HT1080 (cell line): ENCODE measurements around the gene RPS6KA1. TPM values are rescaled to one million over a fixed set of nuclear protein-coding genes. Genes with fewer than 3 reads are reported as not detected.
A peak's percentile ranks its signal among the peaks of the same experiment; 100 is the strongest.

Source experiments
- DNase-seq: peaks from one replicate; pipeline ENCODE4 v3.0.0-alpha.2; 2015; ENCODE audit warnings: low read depth
- total RNA-seq: library from RNA; depleted of rRNA; stranded (reverse); fragments of >200 nt; shearing (Covaris generic); gene quantifications from 2 replicates; pipeline ENCODE4 v1.2.3, GENCODE V29; 2014

RPS6KA1 gene
- total RNA-seq, 1 experiment from 2014 or later: 35.1 TPM

DNA sequence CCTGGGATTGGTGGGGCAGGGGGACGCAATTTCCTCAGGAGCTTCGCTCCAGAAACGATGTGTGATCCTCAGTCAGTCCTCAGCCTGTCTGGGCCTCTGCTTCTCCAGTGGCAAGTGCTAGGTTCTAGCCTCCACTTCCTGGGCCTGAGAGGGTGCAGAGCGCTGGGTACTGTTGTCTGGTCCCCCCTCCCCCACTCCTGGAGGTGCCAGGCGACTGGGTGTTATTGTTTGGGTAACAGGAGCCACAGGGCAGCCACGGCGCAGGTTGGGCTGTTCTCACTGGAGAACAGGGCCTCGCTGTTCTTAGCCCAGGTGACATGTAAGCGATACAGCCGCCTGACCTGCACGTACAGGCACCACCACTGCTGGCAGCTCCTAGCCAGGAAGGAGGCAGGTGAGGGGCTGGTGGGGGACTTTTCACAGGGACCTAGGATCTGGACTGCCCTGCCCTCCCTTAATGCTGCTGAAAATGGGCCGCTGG, 2.1 kb downstream of the RPS6KA1 start:
- DNase-seq: no peak

DNA sequence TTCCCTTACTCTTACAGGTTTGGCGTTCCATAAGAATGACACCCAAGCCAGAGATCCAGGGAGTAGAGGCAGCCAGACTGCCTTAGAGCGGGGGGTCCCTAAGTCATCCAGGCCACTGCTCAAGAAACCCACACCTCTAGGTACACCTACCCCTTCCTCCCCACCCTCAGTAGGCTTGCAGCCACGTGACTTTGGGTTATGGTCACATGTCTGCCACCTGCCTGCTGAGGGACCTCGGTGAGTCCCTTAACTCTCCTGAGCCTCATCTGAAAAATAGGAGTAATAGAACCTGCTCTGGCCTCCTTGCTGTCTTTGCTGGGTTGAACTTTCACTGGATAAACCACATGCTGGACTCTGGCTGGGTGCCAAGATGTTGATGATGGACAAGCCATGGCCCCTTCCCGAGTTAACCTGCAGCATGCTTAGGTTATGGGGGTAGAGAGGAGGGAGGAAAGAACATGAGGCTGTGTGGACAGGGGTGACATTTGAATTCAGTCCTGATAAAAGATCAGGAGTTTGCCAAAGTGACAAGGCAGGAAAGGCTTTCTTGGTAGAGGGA, 4.5 kb downstream of the RPS6KA1 start:
- no peak for DNase-seq

DNA sequence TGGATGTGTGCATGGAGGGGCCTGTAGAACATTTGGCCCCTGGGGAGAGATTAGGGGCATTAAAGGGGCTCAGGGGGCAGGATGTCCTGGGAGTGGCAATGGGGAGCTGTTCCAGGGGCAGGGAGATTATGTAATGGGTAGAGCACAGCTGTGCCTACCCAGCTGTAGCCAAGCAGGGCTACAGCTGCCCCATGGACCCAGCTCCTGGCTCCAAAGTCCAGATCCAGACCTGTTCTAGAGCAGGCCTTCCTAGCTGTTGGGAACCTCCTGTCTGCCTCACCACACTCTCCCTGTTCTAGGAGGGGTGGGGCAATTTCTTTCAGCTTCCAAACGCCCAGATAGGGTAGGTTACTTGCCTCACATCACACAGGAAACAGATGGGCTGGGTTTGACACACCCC, 5.6 kb downstream of the RPS6KA1 start:
- no peak for DNase-seq

DNA sequence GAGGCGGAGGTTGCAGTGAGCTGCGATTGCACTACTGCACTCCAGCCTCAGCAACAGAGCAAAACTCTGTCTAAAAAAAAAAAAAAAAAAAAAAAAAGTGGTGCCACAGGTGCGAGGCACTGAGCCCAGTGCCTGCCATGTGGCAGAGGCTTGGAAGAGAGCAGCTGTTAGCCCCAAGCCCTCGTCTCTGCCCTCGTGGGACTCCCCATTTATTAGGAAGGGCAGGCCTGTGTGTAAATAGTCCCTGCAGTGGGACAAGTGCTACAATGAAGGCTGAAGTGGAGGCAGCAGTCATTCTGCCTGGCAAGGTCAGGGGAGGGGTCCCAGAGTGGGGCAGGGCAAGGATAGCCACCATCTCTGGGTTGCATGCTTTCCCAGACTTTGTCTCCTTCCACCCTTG, 6.5 kb downstream of the RPS6KA1 start:
- no peak for DNase-seq

DNA sequence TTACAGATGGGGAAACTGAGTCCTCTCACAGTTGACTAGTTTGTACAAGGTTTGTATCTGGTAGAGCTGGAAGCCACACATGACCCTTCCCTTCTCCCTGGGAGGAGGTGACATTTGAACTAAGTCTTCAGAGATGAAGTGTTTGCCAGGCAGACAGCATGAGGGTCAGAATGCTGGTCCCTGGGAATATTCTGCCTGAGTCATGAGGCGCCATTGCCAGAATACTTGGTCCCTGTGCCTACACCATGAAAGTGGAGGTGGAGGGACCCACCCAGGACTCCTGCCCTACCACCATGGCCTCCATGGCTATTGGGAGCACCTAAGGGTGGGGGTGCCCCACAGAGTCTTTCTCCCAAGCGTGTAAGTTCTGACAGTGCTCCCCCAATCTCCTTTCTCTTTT, 7.0 kb downstream of the RPS6KA1 start:
- DNase-seq: no peak

DNA sequence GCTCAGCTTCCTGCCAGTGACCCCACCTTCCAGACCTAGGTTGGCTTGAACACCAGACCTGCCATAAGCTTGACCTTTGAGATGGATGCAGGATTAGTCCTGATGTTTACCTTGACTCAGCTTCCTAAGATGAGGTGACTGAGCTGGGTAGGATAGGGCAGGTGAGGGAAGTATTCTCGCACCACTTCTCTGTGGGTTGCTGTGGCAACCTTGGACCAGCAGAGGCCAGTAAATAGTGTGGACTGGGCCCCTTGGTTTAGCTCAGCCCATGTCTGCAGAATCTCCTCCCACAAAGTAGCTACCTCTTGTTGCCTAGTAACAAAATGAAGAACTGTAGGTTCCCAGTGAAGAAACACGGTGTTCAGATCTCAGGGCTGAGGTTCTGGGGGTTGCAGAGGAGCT, 8.4 kb downstream of the RPS6KA1 start:
- DNase-seq: peak; percentile 29

DNA sequence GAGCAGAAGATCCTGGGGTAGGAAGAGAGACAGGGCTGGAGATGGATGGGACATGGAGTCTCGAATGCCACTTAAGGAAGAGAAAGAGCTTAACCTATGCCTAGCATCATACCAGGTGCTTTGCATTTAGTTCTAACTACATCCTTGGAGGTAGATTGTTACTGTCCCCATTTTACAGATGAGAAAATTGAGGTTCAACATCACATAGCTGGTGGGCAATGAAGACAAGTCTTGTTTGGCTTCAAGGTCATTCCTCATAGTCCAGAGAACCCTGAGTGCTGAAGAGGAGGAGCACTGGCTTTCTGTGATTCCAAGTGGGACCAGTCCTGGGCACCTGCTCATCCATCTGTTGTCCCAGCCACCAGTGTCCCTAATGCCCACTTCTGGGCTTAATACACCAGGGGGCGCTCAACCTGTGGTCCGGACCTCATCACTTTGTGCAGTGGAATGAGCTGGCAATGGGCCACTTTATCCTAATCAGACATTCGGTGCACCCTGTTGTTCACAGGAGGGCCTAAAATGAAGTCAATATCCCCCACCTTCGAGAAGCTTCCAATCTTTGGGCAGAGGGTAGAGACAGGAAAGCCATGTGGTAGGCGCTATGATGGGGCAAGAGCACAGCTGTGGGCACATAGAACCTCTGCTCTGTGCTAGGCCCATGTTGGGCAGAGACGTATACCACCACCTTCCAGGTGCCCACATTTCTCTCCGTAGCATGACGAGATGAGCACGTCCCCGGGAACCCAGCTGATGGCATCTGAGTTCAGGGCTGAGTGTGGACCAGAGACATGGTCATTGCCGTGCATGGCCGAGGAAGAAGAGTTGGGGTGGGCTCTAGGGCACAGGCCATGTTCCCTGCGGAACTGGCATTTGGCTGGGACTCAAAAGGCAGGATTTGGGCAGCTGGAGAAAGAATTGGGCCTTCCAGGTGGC, 9.2 kb downstream of the RPS6KA1 start:
- peak; percentile 32 for DNase-seq

DNA sequence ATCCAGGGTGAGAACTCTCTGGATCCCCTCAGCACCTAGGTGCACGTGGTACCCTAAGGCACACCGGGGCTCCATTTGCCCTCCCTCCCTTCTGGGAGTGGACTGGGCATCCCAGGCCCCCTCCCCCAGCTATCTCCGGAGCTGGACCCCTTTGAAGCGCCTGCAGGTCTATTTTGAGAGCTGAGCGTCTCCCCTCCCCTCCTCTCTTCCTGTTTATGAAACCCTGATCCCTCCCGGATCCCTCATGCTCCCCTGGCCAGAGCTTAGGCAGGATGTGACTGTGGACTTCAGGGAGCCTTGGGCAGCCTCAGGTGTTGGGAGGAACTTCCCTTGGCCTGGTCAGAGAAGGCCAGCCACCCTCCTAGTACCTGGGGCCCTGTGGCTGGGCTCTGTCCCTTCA, 10.2 kb downstream of the RPS6KA1 start:
- DNase-seq: peak; percentile 20

DNA sequence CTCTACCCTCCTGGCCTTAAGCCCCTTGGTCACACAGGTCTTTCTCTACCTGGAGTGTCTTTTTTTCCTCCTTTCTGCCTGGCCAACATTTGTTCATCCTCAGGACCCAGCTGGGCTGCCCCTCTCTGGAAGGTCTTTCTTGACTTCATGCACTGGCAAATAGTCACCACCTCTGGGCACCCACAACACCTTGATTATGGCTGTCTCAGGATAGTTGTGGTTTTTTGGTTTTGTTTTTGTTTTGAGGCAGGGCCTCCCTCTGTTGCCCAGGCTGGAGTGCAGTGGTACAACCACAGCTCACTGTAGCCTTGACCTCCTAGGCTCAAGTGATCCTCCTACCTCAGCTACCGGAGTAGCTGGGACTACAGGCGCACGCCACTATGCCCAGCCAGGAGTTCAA, 10.8 kb downstream of the RPS6KA1 start:
- DNase-seq: no peak

DNA sequence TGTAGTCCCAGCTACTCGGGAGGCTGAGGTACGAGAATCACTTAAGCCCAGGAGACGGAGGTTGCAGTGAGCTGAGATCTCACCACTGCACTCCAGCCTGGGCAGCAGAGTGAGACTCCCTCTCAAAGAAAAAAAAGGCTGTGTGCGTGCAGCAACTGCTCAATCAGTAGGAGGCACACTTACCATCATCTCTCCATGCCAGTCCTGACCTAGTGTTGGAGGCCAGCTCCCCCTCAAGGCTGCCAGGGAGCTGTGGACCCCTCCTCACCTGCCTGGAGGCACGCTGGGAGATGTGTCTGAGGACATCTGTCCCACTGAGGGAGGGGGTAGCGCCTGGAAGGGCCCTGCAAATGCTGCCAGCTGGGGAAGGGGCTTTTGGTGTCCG, 11.9 kb downstream of the RPS6KA1 start:
- no peak for DNase-seq

DNA sequence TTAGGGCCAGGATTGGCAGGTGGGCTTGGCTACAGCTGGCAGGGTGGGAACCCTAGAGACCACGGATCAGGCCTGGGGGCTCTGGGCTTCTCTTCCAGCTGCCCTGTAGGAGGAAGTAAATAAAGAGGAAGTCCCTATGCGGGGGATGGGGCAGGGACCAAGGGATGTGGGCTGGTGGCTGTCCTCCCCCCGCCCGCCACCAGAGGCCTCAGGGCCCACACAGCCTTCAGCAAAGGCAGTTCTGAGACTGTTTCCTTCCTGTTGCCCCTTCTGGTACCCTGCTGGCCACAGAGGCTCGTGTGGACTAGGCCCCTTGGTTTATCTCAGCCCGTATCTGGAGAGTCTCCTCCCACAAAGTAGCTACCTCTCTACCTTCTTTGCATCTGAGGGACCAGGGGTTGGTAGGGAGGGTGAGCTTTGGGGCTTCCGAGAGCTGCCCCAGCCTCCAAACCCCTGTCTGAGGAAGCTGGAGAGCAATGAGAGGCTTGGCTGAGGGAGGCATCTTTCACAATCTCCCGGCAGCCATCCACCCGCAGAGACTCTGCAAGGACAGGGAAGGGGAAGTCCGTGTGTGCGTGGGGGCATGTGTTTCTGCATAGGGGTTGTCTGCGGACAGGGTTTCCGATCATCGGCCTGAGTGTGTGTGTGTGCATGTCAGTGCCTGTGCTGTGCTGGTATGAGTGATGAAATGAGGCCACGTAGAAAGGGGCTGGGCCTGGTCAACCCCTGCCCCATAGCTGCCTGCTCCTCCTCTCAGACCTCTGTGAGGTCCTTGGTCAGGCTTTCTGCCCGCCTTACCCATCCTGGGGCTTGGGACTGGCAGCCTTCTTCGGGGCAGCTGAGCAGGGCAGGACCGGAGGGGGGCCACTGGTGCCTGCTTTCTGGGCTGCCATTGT, 12.5 kb downstream of the RPS6KA1 start:
- peak; percentile 58 for DNase-seq

DNA sequence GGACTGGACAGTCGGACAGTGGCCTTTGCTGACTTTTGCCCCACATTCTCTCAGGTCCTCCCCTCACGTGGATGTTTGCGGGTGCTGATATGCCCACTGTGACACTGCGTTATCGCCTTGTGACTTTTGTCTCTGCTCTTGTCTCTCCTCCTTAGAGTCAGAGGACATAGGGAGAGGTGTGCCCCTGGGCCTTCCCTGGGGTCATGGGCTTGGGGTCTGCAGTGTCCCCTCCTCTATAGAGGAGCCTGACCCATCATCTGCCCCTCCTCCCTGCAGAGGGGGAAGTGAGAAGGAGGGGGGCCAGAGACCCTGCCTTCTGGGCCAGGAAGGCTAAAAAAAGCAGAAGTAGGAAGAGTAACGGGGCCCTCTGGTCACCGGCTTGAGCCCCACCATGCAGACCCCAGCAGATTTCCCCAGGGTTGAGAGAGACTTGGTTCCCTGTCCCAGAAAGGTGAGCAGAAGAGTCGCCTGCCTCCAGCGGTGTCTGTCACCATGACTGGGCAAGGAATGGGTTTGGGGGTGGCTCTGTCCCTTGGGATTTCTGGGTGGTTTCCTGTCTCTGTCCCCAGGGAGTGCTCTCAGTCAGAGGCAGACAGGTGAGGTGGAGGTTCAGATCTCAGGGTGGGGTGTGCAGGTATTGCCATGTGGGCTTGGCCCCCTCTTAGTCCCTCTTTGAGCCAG, 13.3 kb downstream of the RPS6KA1 start:
- DNase-seq: no peak

DNA sequence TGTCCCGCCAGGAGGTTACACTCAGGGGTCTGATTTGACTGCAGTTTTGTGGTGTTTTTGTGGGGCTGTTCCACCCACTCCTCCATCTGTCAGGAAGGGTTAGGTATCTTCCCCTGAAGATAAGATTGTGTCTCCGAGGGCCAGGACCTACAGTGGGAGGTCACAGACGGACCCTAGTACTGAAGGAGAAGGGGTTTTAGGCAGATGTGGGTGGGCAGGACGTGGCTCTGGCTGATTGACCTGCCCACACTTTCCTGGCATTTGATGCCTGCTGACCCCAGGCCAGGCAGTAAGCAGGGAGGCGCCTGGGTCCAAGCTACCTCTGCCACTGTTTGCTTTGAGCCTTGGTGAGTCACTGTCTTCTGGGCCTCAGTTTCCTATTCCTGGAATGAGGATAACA, 13.9 kb downstream of the RPS6KA1 start:
- no peak for DNase-seq

DNA sequence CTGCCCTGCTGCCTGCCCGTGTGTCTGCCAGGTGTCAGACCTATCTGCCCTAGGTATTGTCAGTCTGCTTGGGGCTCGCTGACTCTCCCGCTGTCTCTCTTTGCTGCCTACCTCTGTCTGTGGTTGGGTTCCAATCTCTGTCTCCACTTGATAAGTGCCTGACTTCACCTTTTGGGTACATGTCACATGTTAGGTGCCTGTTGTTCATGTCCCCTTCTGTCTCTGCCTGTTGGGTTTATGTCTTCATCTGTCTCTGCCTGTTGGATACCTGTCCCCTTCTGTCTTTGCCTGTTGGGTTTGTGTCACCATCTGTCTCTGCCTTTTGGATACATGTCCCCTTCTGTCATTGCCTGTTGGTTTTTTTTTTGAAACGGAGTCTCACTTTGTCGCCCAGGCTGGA, 14.6 kb downstream of the RPS6KA1 start:
- DNase-seq: no peak

DNA sequence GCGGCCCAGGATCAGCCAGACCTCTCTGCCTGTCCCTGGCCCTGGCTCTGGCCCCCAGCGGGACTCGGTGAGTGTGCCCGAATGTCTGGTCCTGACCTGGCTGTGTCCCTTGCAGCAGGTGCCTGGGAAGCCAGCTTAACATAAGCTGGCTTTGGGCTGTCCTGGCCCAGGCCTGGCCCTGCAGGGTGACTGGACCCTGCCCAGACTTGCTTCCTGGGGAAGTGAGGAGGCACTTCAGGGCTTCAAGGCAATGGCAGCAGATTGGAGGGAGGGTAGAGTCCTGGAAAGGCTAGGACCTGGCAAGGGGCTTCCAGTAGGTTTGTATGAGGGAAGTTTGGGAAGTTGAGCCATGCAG, 16.4 kb downstream of the RPS6KA1 start:
- DNase-seq: no peak

DNA sequence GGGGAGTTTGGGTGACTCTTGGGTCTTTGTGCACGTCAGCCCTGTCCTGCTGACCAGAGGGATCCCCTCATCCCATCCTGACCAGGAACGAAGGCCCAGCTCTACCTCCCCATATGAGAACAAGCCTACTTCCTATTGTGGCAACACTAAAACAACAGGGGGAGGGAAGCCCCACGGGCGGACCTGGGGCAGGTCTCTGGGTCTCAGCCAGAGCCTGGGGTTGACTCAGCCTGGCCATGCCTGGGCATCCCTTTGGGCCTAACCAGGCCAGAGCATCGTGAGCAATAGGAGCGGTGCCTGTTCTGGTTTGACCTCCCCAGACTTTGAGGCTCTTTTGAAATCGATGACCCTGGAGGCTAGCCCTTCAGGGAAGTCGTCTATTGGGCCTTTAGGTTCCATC, 16.8 kb downstream of the RPS6KA1 start:
- DNase-seq: peak; percentile 40

DNA sequence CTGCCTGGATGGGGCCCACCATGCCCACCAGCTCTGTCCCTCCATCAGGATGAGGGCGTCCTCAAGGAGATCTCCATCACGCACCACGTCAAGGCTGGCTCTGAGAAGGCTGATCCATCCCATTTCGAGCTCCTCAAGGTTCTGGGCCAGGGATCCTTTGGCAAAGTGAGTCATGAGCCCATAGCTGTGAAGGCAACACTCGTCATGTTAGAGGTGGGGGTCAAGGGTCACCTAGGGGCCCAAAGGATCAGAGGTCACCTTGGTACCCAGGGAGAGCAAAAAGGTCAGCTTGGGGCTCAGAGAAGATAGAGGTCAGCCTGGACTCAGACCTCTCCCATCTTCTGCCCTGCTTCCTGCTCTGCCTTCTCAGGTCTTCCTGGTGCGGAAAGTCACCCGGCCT, 17.3 kb downstream of the RPS6KA1 start:
- DNase-seq: no peak

DNA sequence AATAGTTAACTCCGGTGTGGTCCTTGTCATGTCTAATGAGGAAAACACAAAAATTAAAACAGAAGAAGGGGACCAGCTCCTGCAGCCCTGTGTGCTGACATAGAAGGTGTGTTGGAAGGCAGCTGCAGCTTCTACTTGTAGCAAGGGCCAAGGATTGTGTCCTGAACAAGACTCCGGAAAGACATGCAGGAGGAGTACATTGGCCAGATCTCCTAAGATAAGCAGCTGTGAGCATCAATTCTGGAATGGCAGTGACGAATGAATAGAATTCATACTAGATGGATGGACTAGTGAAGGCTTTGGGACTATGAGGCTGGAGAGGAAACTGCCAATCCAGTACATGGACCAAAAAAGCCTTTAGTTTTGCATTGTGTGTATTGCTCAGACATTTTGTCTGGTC, 19.3 kb downstream of the RPS6KA1 start:
- DNase-seq: no peak

DNA sequence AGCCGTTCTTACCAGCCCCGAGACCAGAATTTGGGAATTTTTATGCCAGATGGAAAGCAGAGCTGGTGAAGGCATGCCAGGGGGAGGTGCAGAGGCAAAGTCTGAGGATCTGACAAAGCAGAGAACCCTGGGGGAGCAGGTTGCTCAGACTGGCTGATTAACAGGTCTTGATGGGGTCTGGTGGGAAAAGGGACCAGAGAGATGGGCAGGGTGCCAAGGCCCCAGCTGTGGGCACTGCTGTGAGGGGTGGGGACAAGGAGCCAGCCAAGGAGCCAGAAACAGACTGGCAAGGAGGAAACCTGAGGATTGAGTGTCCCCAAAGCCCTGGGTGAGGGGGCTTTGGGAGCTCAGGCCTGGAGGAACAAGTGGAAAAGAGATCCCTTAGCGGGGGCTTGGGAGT, 21.4 kb downstream of the RPS6KA1 start:
- no peak for DNase-seq

DNA sequence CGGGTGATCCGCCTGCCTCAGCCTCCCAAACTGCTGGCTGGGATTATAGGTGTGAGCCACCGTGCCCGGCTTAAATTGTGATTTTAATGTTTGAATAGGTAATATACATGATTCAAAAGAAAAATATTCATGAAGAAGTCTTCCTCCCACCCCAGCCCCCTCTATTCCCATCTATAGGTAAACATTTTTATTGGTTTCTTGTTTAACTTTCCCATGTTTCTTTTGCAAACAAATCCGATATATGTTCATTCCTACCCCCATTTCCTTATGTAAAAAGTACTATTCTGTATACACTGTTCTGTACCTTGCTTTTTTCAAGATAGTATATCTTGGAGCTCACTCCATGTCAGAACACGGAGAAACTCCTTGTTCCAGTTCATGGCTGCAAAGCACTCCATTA, 23.2 kb downstream of the RPS6KA1 start:
- no peak for DNase-seq

DNA sequence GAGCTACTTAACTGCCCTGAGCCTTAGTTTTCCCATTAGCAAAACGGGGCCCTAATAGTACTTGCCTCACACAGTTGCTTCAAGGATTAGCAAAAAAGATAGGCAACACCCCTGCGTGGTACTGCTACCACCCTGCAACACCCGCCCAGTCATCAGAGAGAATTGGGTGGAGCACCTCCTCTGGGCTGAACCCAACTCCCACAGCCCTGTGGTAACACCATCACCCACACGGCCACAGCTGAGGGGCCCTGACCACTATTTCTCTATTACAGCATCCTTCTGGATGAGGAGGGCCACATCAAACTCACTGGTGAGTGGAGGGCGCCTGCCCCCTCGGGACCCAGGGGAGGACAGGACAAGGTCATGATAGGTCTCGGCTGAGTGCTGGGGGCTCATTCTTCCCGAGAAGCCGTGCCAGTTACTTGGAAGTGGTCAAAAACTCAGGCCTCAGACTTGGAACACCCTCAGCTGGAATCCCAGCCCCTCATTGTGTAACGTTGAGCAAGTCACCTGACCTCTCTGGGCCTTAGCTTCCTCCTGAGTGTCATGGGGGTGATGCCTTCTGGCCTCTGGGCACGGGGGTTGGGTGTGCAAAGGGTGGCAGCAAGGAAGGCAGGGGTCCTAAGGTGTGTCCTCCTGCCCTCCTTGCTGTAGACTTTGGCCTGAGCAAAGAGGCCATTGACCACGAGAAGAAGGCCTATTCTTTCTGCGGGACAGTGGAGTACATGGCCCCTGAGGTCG, 24.6 kb downstream of the RPS6KA1 start:
- DNase-seq: no peak
